KOPT-K1 (cell line): ENCODE measurements around the gene CHRNG.

Experiments
- H3K27ac ChIP-seq: fragments of 200-600 bp; sonication (generic); 2 replicates; pipeline ENCODE4 v1.5.1; 2016; ENCODE audit warnings: antibody characterized with exemption, mild to moderate bottlenecking, low read depth, low read length; ENCODE audit not compliant: poor library complexity, severe bottlenecking
- H3K36me3 ChIP-seq: fragments of 200-600 bp; sonication (generic); 2 replicates; pipeline ENCODE4 v1.5.1; 2017; ENCODE audit warnings: antibody characterized with exemption, mild to moderate bottlenecking, low read length, moderate library complexity; ENCODE audit not compliant: insufficient read depth
- H3K9me3 ChIP-seq: fragments of 200-600 bp; sonication (generic); 2 replicates; pipeline ENCODE4 v1.5.1; 2017; ENCODE audit warnings: antibody characterized with exemption, low read length, mild to moderate bottlenecking; ENCODE audit not compliant: insufficient read depth, poor library complexity, severe bottlenecking

The CHRNG gene, protein sequence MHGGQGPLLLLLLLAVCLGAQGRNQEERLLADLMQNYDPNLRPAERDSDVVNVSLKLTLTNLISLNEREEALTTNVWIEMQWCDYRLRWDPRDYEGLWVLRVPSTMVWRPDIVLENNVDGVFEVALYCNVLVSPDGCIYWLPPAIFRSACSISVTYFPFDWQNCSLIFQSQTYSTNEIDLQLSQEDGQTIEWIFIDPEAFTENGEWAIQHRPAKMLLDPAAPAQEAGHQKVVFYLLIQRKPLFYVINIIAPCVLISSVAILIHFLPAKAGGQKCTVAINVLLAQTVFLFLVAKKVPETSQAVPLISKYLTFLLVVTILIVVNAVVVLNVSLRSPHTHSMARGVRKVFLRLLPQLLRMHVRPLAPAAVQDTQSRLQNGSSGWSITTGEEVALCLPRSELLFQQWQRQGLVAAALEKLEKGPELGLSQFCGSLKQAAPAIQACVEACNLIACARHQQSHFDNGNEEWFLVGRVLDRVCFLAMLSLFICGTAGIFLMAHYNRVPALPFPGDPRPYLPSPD

DNA sequence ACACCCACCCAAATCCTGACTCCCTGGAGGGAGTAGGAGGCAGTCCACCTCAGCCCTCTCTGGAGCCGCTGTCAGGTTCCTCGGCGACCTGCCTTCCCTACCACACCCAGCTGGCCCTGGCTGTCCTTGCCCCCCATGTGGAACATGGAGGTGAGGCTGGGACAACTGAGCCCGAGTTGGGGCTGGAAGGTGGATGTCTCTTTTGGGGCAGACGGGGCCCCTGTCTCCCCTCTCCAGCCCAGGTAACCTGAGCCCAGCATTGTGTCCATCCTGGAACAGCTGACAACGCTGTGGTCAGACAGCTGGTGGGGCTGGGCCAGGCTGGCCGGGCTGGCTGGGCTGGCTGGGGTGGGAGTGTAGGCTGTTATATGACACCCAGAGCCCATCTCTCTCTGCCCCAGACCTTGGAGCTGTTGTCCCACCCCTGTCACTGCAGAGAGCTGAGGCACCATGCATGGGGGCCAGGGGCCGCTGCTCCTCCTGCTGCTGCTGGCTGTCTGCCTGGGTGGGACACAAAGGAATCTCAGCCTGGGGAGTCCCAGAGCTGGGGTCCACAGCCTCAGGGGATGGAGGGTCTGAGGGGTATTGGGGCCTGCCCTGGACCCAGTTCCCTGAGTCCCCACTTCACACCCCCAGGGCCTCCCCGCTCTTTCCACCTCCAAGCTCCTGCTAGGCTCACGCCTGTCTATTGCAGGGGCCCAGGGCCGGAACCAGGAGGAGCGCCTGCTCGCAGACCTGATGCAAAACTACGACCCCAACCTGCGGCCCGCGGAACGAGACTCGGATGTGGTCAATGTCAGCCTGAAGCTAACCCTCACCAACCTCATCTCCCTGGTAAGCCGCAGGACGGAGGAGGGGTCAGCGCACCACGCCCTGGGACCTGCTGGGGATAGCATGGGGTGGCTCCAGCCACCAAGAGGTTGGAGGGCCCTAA is at the start of gene CHRNG:
Gene CHRNG, plus strand, starts transcription at position 395 of the 934 bp plus-strand sequence. Its CDS starts 56 bp downstream, at position 451.
- peaks cover 19% of the 10 kb centered on the region for H3K36me3 ChIP-seq
- H3K9me3 ChIP-seq = no peaks in the 10 kb centered on the region
- H3K27ac ChIP-seq = no peak within 1 kb of the TSS

DNA sequence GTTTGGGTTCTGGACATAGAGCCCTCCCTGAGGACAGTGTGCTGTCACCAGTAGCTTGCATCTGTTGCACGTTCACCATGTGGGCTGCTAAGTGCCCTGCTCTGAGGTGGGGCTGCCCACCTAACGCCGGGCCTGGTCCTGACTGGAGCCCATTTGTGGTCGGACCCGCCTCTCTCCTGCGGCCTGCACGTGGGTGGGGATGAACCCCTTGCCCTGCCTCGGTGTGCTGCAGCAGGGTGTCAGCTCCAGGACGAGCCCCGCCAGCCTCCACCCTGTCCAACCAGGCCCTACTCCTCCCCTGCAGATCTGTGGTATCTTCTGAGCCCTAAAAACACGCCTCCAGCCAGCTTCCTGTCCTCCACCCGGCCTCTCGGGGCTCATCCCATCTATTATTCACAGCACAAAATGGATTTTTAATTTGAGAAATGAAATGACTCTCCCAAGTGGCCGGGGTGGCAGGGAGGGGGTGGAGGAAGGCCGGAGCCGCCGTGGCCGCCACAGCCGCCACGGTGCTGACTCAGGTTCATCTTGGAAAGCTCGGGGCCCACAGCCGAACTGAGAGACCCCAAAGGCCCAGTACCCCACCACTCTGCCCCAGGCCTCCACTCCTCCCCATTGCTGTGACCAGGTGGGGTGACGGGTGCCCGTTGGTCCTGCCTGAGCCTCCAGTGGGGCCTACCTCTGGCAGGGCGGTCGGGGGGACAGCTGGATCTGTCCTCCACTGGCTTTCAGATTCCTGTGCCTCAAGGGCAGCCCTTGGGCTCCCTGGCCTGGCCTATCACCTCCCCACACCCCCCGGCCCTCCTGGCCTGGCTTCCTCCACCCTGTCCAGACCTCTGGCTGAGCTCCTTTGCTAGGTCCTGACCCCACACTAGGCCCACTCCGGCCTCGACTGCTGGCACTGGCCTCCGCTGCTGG is 49.0 kb upstream of the CHRNG start:
- no peak overlapping the region for H3K27ac ChIP-seq
- H3K9me3 ChIP-seq = no peaks in the 10 kb centered on the region
- H3K36me3 ChIP-seq = no peaks in the 10 kb centered on the region

DNA sequence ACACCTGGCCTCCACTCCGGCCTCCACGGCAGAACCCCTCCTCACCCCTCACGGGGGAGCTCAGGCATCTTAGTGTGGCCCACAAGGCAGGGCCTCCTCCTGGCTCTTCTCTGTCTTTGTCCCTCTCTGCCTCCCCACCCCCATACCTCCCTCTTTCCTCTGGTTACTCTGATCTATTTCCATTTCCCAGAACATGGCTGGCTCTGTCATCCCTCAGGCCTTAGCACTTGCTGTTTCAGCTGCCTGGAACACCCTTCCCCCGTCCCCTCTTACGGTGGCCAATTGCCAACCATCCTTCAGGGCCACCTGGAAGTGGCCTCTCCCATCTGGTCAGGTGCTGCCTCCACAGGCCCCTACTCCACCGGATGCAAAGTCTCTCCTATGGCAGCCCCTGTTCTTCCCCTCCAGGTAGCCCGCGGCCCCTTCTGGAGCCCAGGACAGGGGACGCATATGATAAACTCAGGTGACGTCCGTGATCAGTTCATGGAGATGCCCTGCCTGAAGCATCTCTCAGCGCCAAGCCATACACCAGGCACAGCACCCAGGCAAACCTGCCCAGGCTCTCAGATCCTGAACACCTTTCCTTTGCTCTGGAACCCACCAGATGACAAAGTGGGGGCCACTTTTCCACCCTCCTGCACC is 48.2 kb upstream of the CHRNG start:
- no peak overlapping the region for H3K27ac ChIP-seq
- H3K9me3 ChIP-seq = no peaks in the 10 kb centered on the region
- no peaks in the 10 kb centered on the region for H3K36me3 ChIP-seq

DNA sequence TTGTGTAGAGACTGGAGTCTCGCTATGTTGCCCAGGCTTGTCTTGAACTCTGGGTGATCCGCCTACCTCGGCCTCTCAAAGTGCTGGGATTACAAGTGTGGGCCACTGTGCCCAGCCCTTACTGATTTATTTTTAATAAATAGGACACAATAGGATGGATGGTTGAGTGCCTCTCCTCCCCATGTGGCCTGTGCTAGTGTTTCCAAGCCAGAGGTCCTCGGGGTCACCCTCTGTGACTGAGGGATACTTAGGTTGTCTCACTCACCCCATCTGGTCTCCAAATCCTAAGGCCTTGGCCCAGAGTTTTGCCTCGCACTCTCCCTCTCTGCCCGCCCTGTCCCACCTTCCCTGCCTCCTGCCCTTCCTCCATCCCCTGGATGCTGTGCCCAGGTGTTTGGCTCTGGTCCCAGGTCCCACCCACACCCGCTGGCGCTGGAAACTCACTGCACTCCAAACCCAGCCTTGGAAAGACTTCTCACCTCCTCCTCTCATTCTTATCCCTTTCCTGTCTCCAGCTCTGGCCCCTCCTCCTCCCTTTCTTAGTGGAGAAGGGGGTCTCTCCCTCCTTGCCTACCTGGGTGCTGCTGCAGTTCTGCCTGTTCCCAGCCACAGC is 47.1 kb upstream of the CHRNG start:
- no peaks in the 10 kb centered on the region for H3K36me3 ChIP-seq
- H3K27ac ChIP-seq = no peak overlapping the region
- no peaks in the 10 kb centered on the region for H3K9me3 ChIP-seq

DNA sequence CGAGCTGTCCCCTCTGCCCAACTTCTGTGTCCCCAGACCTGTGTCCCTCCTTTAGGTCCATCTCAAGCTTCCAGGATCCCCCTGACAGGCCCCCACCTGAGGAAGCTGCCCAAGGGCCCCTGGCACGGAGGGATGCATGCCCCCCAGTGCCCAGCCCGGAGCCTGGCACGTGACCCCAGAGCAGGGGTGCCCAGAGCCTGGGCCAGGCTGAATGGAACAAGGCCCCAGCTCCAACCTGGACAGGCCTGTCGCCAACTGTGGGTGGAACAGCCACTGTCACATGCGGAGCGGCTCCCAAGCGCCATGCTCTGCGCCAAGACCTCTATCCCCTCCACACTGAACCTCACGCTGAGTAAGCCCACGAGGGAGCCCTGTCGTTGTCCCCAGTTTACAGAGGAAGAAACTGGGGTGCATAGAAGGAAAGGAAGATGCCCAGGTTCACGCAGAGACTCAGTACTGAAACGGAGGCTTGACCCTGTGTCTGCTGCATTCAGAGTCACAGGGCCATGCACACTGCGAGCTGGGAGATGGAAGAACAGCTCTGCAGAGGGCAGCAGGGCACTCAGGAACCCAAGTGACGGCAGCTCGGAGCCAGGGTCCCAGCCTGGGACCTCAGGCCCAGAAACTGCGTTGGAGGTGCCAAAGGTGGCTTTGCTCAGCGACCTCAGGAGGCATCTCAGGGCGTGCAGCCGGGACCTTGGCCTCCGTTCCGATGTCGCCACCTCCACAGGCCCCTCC is 46.4 kb upstream of the CHRNG start:
- Histone ChIP-seq H3K36me3 (no peaks in the 10 kb centered on the region), H3K9me3 (no peaks in the 10 kb centered on the region), H3K27ac (no peak overlapping the region)

DNA sequence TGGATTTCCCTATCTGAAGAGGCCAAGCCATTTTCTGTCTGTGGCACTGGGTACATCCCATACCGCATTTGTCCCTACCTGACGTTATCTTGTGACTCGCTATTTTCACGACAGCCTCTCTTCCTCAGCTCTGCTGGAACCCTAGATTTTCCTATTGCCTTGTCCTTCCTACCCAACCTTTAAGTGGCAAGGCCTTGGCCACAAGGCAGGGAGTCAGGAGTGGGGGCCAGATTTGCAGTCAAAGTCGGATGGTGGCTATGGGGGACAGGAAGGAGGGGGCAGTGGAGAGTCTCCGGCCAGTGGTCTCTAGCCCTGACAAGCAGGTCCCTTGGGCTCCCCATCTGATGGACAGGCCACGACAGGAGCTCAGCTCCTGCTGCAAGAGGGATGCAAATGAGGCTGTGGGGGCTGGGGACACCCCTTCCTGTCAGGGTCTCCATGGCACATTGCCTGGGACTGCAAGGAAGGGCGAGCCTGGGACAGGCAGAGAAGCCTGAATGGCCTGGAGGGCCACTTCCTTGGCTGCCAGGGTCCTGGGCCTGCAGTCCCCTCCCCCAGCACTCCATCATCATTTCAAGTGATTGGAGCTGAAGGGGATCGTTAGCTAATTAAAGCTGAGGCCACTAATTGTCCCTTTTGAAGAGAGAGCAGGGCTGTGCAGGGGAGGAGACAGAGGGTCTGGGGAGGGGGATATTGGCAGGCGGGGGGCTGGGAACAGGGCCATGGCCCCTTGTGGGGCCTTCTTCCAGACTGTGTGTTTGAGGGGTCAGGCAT is 45.6 kb upstream of the CHRNG start:
- no peaks in the 10 kb centered on the region for H3K36me3 ChIP-seq
- H3K9me3 ChIP-seq = no peaks in the 10 kb centered on the region
- H3K27ac ChIP-seq = no peak overlapping the region

DNA sequence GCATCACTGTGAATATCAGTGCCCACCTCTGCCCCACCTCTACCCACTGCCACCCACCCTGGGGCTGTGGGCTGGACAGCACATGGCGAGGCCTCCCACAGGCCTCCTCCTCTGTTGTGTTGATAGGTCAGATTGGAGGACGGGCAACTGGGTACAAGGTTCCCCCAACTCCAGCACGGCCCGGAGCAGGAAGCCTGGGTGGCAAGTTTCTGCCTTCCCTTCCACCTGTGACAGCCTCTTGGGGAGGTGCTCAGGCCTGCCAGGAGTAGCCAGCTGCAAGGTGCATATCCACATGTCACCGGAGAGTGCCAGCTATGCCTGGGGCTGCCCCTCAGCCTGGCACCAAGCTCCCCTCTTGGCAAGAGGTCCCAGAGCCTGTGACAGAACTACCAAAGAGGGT is 45.0 kb upstream of the CHRNG start:
- H3K36me3 ChIP-seq = no peaks in the 10 kb centered on the region
- H3K27ac ChIP-seq = no peak overlapping the region
- H3K9me3 ChIP-seq = no peaks in the 10 kb centered on the region

DNA sequence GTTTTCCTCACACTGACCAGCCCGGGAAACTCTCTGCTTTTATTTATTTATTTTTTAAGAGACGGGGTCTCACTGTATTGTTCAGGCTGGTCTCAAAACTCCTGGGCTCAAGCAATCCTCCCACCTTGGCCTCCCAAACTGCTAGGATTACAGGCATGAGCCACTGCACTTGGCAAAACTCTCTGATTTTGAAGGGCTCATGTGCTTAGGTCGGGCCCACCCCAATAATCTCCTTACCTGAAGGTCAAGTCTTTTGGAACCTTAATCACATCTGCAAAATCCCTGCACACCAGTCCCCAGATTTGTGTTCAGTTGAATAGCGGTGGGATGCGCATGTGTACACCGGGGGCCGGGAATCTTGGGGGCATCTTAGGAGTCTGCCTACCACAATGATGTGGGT is 44.2 kb upstream of the CHRNG start:
- H3K27ac ChIP-seq = no peak overlapping the region
- no peaks in the 10 kb centered on the region for H3K9me3 ChIP-seq
- H3K36me3 ChIP-seq = no peaks in the 10 kb centered on the region

DNA sequence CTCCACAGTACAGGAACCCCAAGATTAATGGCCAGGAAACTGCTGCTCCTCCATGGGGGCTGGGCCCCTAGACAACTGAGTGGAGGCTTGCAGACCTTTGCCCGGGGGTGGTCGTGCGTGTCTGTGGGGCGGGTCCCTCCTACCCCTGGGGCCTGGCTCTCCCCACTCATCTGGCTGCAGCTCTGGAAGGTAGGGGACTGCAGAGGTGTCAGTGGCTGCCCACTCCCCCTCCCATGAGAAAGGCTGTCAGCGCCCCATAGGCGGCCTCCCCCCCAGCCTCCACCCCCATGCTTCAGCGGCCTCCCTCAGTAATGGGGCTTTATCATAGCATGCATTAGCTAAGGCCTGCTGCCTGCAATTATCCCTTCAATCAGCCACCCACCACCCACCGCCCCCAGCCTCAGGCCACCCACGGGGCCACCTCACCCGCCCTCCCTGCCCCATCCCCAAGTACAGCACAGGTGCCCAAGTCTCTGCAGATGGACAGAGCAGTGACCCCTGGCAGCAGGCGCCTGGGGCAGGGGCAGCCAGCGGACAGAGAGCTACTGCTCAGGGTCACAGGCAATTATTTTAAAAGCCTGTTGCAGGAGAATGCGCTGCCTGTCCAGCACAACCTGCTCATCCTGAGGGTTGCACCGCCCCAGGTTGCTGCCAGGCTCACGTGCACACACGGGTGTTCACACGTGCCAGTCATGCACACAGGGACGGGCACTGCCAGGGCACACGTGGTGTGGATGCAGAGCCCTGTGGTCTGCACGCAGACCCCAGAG is 42.8 kb upstream of the CHRNG start:
- Histone ChIP-seq H3K36me3 (no peaks in the 10 kb centered on the region), H3K27ac (no peak overlapping the region), H3K9me3 (no peaks in the 10 kb centered on the region)

DNA sequence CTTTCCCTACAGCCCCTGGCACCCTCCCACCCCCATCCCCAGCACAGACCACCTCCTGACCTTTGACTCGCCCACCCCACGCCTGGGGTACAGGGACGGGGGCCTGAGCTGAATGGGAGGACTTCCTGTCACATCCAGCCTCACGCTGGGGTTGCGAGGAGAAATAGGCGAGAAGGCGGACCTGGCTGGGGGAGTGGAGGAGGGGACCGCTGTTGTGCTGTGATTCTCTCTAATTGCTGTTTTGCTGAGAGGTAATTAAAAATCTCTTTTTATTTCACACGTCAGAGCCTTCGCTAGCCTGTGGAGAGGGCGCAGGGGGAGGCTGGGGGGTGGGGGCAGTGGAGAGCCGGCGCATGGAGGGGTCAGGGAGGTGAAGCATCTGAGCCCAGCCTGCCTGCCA is 42.1 kb upstream of the CHRNG start:
- H3K36me3 ChIP-seq = no peaks in the 10 kb centered on the region
- no peaks in the 10 kb centered on the region for H3K9me3 ChIP-seq
- H3K27ac ChIP-seq = no peak overlapping the region

DNA sequence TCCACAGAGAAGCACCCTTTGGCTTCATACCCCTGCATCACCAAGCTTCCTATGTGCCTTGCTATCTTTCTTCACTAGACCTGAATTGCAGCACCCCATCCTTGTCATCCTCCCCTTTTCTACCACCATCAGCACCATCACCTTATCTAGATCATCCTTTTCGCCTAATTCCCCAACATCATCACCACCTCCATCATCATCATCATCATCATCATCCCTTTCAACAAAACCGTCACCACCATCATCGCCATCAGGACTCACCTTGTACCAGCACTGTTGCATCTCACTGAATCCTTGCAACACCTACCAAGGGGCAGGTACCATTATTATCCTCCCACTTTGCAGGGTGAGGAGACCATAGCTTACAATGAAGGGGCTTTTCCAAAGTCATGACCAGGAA is 41.0 kb upstream of the CHRNG start:
- no peaks in the 10 kb centered on the region for H3K36me3 ChIP-seq
- no peaks in the 10 kb centered on the region for H3K9me3 ChIP-seq
- no peak overlapping the region for H3K27ac ChIP-seq

DNA sequence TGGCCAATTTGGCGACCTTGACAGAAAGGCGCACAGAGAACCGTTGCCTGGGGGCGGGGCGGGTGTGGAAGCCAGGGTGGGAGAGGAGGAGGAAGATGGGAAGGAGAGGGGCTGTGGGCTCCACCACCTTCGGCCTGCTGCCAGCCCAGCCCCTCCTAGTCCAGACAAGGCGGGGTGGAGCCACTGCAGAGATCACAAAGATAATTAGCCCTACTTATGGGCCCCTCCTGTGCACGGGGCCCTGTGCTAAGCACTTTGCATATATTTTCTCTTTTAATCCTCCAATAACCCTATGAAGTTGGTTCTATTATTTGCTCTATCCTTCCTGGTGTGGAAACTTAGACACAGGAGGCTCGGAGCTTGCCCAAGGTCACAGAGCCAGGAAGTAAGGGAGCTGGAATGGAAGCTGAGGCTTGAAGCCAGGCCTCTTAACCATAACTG is 38.1 kb upstream of the CHRNG start:
- Histone ChIP-seq H3K27ac (no peak overlapping the region), H3K9me3 (no peaks in the 10 kb centered on the region), H3K36me3 (no peaks in the 10 kb centered on the region)
